ENCODE results near the gene HRAS.

The HRAS gene

DNA sequence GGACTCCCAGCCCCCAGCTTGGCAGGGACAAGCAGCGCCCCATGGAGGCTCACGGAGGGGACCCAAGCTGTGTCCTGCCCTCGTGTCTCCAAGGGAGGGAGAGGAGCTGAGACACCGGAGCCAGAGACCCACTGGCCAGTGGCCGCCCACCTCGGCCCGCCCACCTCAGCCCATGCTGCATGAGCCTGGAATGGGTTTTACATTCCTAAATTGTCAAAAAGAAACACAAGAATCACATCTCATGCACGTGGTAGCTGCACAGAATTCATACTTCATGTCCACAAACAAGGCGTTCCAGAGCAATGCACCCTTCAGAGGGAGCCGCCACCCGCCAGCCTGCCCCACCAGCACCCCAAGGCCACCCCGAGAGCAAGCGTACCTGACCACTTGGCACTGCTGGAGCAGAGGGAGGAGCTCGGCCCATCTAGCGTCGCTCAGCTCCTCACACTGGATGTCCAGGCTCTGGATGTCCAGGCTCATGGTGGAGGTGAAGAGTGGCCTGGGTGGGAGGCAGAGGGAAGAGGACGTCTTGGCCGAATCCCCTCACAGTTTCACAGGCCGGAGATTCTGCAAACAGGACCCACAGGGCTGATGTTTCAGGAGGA lies 33.6 kb downstream of the HRAS start:
- no peak for DNase-seq (ENCODE audit: extremely low spot score)

GRCh38 chr11:501001-501682 lies 34.2 kb downstream of the HRAS start:
- TF ChIP-seq, protein P1, sequence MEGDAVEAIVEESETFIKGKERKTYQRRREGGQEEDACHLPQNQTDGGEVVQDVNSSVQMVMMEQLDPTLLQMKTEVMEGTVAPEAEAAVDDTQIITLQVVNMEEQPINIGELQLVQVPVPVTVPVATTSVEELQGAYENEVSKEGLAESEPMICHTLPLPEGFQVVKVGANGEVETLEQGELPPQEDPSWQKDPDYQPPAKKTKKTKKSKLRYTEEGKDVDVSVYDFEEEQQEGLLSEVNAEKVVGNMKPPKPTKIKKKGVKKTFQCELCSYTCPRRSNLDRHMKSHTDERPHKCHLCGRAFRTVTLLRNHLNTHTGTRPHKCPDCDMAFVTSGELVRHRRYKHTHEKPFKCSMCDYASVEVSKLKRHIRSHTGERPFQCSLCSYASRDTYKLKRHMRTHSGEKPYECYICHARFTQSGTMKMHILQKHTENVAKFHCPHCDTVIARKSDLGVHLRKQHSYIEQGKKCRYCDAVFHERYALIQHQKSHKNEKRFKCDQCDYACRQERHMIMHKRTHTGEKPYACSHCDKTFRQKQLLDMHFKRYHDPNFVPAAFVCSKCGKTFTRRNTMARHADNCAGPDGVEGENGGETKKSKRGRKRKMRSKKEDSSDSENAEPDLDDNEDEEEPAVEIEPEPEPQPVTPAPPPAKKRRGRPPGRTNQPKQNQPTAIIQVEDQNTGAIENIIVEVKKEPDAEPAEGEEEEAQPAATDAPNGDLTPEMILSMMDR (IDR thresholded peaks at IDR 0.05; ENCODE audit: control extremely low read depth, extremely low read depth, low read depth, missing control alignments), result no peak
- CTCF ChIA-PET, result interaction anchor here (1.0 to 1.7 kb wide), 3 partner anchors 8 to 52 kb away, joined by 3 to 6 read pairs (median 4); no protein-coding TSS in a partner anchor
- no peak for DNase-seq (ENCODE audit: extremely low spot score)
- POLR2A ChIA-PET, result interaction anchor here (1.1 kb wide), 1 partner anchor 45 kb away, joined by 3 read pairs; no protein-coding TSS in a partner anchor

More for the DNA sequence above, 33.6 kb downstream of the HRAS start:
- POLR2A ChIA-PET, result no interaction called here
- CTCF ChIA-PET, result interaction anchor here (1.1 to 1.7 kb wide), 3 partner anchors 9 to 54 kb away, joined by 3 to 6 read pairs (median 3); no protein-coding TSS in a partner anchor
- TF ChIP-seq, protein P1 (IDR thresholded peaks at IDR 0.05; ENCODE audit: control extremely low read depth, extremely low read depth, low read depth, missing control alignments), result no peak

DNA sequence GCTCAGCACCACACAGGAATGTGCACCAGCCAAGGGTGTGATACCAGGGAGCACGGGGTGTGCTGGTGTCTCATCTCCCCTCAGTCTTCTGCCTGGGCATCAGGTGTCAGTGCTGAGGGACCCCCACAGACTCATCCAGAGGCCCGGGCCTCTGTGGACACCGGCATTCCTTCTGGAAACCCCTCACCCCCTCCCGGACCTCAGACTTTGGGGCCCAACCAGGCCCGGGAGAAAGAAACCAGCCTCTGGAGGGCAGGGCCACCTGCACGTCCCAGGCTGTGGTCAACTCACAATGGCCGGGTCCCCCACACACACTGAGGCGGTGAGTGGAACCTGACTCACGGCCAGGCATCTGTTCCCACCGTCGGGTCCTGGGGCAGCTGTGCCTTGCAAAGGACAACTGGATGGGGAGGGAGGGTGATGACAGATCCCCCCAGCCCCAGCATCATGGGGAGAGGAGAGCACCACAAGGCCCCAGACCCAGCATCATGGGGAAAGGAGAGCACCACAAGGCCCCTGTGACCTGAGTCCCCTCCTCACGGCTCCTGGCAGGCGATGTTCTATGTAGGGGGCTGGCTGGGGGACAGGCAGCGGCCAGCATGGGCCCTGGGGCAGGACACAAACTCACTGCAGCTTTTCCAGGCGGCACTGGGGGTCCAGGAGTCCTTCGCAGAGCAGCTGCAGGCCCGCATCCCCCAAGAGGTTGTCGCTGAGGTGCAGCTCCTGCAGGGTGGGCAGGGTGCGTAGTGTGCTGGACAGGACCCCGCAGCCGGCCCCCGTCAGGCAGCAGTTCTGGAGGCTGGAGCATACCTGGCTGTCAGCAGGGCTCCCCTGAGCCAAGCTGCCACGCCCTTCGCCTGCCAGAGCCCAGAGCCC lies 35.9 kb downstream of the HRAS start:
- POLR2A ChIA-PET, result interaction anchor here (0.6 to 1.1 kb wide), 2 partner anchors 43 to 93 kb away, joined by 3 read pairs; no protein-coding TSS in a partner anchor
- CTCF ChIA-PET, result interaction anchor here (1.3 to 1.5 kb wide), 3 partner anchors 19 to 103 kb away, joined by 3 to 8 read pairs (median 3); no protein-coding TSS in a partner anchor
- no peak for DNase-seq (ENCODE audit: extremely low spot score)

GRCh38 chr11:498297-499181 lies 36.8 kb downstream of the HRAS start:
- TF ChIP-seq, protein P1 (IDR thresholded peaks at IDR 0.05; ENCODE audit: control extremely low read depth, extremely low read depth, low read depth, missing control alignments), result no peak
- DNase-seq (ENCODE audit: extremely low spot score), result no peak
- ChIA-PET CTCF (interaction anchor here (1.3 to 1.5 kb wide), 3 partner anchors 20 to 102 kb away, joined by 3 to 8 read pairs (median 3); no protein-coding TSS in a partner anchor), POLR2A (interaction anchor here (0.6 kb wide), 1 partner anchor 92 kb away, joined by 3 read pairs; no protein-coding TSS in a partner anchor)

More for the DNA sequence above, 35.9 kb downstream of the HRAS start:
- TF ChIP-seq, protein P1 (IDR thresholded peaks at IDR 0.05; ENCODE audit: control extremely low read depth, extremely low read depth, low read depth, missing control alignments), result no peak

- CTCF ChIA-PET, result interaction anchor here (1.3 to 1.5 kb wide), 3 partner anchors 21 to 101 kb away, joined by 3 to 8 read pairs (median 3); no protein-coding TSS in a partner anchor
- DNase-seq (ENCODE audit: extremely low spot score), result no peak
- POLR2A ChIA-PET, result no interaction called here
- TF ChIP-seq, protein P1 (IDR thresholded peaks at IDR 0.05; ENCODE audit: control extremely low read depth, extremely low read depth, low read depth, missing control alignments), result no peak
Measured at GRCh38 chr11:497565-498296, 37.6 kb downstream of the HRAS start.

Data from GM10248 (cell line).